CD4-positive, alpha-beta T cell treated with Interleukin-17A for 1 hour (primary cell): ENCODE results near the gene DSTN.

Experiments
- DNase-seq: peaks from one replicate; pipeline ENCODE4 v3.0.0-alpha.2; 2020

DSTN gene

DNA sequence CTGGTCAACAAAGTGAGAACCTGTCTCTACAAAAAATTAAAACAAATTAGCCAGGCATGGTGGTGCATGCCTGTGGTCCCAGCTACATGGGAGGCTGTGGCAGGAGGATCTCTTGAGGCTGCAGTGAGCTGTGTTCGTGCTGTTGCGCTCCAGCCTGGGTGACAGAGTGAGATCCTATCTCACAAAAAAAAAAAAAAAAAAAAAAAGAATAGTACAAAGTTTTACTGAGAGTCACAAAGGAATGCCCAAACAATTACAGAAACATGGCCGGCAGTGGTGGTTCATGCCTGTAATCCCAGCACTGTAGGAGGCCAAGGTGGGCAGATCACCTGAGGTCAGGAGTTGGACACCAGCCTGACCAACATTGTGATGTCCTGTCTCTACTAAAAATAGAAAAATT lies 14.8 kb upstream of the DSTN start:
- DNase-seq: no peak

DNA sequence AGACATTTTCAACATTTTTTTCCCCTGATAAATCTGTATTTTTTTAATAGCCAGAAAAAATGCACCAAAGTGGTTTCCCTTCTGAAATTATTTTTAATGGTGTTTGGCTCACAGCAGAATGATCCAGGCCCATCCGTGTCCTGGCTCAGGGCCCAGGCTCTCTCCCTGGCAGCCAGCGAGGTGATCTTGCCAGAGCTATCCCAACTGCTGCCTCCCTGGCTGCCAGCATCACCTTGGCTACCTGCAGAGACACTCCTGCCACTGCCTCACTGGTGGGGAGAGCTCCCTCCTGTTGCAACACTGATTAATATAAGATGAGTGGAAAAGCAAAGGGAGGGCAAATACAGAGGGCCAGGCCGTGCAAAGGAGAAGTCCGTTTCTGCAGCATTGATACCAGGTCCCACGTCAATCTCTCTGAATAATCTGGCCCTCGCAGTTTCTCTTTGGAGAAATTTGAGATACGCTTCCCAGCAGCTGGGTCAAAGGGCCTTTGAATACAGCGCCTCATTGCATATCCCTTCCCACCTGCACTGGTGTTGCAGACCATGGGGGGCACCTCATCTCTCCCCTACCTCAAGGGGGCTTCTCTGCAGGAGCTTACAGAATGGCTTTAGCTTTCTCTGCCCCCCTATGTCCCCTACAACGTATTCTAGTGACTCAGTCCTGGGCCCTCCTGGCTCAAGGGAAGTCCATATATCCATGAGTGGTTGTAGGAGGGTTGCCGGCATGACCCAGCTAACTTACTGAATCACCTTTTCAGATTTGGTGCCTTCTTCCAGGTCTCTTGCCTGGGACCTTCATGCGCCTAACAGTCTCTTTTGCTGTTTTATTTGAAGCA lies 12.8 kb upstream of the DSTN start:
- DNase-seq: no peak

DNA sequence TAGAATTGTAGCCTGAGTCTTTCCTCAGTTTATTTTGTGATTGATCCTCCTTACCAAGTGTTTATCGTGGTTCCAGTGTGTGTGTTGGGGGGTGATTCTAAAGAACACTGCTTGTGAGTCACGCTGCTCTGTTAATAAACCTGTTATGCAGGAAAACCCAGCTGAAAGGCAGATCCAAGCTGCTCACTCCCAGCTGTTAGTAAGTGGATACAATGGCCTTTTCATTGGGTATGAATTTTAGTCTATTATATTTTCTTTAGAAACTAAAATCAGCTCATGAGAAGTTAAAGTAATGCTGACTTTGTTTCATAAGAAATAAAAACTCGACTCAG lies 12.2 kb upstream of the DSTN start:
- DNase-seq: no peak

DNA sequence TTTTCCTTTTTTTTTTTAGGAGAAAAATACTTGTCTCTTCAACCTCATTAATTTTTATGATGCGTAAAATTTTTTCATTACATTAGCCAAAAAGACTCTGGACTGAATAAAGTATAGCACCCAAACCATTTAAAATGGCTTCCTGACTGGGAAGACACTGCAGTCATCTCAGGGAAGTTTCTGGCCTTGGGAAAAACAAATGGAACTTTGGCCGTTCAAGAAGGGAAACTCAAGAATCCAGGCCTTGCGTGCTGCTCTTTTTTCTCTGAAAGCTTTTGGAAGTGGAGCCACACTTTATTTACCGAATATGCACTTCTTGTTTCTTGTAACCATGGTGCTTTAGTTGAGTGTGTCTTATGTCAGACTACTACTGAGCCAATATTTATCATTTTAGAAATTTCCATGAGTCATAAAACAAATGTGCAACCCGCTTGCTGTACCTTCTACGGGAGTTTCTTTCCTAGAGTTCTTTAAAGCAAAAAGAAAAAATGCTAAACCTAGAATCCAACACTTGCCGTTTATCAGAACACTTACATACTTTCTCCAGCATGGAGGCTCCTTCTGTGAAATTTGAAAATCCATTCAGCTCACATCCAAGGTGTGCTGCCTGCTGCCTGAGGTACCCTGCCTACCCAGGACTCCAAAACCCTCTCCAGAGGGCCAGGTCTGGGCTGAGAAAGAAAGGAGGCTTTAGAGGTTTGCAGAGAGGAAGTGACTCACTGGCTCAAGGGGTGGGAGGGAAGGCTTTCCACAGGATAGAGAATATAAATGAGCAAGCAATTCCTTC lies 11.5 kb upstream of the DSTN start:
- no peak for DNase-seq

DNA sequence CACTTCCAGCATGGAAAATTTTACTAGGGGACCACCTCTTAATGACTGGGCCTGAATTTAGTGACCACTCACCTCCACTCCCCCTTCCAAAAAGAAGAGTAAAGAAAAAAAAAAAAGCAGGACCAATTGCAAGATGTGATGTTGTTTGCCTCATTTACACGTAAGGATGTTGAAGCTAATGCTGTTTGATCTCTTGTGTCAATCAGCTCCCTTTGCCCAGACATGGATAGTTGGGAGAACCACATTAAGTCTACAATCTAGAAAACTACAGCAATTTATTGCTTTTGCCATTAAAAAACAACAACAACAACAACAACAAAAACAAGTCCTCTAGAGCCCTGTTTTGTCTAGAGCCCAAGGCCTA lies 11.0 kb upstream of the DSTN start:
- DNase-seq: no peak

DNA sequence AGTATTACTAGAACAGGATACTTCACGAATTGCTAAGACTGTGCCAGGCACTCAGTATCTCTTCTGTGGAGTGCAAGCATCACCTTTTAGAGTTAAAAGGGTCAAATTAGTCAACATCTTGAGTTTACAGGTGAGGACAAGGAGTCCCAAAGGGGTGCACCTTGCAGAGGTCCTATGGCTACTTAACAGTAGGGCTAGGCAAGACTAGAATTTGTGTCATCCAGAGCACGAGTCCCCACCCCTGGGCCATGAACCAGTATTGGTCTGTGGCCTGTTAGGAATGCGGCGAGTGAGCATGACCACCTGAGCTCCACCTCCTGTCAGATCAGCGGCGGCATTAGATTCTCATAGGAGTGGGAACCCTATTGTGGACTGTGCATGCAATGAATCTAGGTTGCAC lies 10.5 kb upstream of the DSTN start:
- no peak for DNase-seq

DNA sequence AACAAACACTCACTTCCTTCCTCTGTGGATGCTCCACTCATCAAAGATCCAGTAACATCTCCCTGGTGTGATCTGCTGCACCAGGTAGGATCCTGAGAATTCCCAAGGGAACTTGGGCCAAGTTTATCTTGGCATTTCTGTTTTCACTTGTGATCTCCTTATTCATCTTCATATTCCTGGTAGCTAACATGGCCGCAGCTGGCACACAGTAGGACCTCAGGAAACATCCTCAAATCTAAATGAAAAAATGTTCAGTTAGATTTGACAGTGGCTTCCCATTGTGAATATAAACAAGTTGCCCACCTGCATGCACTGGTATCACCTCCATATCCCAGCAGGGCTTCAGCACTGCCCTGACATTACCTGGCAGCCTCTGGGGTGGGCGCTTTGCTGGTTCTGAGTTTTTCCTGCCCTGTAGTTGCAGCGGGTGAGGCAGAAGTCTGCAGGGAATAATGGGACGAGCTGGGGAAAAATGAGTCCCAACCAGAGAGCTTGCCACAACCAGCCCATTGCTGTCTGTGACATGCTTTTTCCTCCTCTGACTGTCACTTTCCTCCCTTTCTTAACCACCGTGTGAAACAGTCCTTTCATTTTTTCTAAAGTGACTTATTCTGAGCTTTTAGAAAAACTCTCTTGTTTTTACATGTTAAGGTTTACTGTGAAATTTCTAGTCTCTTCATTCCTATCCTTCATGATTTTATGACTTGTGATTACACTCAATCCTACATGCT lies 9.4 kb upstream of the DSTN start:
- DNase-seq: no peak

DNA sequence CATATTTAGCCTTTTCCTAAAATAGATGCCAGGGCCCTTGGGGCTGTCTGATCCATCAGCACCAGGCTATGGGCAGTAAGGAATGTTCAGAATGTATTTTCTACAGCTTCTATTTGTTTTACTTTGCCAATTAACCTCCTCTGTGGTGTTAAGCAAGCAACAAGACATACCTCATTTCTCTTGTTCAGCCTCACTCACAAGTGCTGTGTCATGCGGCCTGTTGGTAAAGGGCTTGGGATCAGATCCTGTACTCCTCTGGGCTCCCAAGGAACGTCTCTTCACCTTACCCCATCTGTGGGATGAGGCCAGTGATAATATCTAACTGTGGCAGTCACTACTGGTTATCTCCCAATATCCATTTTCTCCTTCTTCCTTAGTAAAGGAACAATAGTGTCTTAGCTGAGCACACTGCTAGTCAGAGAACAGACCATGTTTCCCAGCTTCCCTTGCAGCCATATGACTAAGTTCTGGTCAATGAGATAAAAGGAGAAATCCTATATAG lies 7.0 kb upstream of the DSTN start:
- DNase-seq: no peak

DNA sequence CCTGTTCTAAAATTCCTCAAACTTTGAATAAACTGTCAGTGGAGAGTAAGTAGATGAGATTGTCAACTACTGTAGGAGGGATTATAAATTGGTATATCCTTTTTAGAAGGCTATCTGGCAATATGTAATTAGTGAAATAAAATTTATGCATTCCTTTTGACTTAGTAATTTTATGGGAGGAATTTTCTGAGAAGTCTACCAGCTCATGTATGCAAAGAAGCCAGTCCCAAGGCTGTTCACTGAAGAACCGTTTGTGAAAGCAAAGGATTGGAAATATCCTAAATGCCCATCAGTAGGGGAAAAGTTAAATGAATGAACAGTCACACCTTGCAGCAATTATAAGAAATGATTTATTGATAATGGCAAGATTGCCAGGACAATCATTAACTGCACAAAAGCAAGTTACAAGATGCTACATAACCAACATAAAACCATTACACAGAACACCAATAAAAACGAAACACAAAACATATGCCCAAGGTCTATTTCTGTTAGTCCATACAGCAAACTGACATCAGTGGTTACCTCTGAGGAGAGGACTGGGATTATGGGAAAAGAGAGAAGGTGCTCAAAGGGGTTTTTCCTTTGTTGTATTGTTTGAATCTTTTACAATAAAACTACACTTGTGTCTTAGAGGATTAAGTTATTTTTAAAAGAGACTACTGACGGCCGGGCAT lies 4.6 kb upstream of the DSTN start:
- no peak for DNase-seq

DNA sequence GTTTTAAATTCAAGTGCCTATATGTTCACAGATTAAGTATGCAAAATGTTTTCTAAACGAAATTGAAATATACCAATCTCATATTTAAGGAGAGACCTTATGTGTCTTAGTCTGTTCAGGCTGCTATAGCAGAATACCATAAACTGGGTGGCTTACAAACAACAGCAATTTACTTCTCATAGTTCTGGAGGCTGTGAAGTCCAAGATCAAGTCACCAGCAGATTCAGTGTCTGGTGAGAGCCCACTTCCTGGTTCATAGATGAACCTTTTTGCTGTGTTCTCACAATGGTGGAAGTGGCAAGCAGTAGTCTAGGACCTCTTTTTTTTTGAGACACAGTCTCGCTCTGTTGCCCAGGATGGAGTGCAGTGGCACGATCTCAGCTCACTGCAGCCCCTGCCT lies 3.5 kb upstream of the DSTN start:
- DNase-seq: no peak

DNA sequence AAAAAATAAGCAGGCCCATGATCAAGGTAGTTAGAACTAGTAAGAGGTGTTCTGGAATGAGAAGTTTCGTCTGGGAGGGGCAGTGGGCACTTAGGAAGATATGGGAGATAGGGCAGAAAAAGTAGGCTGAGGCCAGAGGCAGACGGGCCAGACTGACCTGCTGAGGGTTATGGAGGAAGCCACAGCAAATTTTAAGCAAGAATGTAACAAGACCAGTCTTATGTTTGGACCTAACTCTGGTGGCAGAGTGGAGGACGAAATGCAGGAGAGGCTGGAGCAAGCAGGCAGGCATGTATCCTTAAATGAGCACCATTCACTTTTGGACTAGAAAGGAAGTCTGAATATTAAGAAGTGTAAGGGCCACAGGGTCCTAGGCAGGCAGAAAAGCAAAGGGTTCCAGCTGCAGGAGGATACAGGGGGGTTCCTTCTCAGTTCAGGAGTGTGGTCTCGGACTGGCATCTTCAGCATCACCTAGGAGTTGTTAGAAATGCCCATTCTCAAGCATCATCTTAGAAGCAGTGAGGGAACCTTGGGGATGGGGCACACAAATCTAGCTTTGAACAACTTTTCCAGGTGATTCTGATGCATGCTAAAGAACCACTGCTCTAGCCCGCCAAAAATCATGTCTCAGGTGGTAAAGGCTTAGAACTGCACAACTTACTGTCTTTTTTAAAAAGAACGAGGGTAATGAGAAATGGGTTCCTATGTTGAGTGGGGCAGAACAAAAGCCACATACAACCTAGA lies 1.7 kb upstream of the DSTN start:
- no peak for DNase-seq

DNA sequence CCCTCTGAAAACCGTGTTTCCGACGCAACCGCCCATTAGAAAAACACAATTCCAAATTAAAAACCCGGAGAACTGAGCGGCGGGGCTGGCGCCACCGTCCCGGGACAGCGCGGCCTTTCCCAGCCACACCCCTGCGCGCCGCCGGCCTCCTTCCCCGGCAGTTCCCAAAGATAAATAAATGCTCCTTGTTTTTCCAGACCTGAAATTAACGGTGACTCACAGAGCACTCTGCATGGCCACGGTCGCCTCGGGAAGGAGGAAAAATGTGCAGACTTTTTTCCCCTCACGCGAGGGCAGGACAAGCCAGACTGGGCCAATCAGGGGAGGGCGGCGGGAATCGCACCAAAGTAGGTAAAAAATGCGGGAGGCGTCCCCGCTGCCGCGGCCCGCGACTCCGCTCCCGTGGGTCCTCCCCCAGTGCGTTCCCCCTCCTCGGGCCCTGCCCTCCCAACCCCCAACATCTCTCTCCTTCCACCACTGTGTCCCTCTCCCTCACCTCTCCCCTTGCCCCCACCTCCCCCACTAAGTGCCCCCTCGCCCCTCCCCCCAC lies 828 bp upstream of the DSTN start:
- peak; percentile 12 for DNase-seq

DNA sequence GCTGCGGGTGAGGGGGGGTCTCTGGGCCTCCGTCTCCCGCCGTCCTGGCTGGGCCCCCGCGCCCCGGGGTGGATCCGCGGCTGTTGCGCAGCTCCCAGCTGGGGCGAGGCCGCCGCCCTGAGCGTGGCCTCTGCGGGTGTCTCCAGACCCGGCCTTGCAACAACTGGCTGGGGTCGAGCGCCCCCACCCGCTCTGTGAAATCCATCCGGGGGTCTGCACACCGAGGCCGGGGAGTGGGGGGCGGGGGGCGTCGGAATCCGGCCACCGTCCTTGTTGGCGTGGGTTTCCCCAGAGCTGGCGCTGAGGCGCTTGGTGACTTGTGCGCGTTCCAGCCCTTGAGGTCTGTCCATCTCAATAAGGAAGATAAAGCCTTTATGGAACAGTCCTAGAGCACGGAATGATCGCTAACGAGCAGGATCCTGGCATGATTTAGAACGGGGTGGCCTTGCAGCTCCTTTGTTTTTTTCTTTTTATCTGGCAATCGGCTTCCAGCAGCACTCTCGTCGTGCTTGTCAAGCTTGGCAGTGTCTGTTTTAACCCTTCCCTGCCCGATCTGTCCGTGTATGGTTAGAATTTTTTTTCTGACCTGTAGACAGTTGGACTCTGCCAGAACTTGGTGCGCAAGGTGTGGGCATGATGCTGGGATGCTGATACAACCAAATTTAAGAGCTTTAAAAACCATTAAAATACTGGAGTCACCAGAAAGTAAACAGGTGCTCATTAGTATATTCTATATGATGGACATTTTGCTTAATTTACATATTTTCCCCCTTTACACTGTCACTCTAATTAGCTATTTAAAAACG lies 675 bp downstream of the DSTN start:
- DNase-seq: peak; percentile 26

DNA sequence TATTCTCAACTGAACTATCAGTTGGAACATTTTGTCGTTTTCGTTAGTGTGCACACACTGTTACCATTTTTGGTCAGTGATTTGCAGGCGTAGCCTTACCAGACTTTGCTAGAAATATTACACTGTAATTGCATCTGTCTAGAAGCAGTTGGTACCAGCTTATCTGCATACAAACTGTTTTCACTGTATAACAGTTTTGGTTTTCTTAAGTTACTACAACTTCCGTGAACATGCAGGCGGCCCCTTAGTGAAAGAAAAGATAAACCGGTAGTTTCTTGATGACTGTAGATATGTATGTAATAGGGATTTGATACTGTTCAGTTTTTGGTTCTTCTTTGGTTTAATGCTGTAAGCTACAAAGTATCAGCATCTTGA lies 1.3 kb downstream of the DSTN start:
- peak; percentile 20 for DNase-seq

DNA sequence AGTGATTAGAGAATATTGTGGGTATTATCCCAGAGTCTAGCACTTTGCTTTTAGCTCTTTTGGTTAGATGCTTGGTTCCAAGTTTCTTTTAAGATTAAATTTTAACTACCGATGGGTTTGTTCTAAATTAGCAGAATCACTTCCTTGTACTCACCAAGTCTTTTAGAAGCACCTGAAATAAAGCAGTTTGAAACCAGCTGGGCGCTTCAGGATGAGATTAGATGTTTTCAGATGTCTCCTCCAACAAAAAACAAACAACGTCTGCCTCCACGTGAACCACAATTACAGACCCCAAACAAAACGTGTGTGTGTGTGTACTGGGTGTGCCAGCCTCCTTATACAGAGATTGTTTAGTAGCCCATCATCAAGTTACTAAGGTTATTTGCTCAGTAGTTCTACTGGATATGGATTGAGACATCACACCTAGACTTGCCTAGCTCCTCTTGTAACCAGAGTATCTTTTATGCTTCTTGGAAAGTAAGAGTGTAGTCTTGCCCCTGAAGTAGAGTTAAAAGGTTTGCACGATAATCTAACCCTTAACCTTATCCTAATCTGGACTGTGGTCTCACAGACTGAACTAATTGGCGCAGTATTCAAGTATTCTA lies 2.3 kb downstream of the DSTN start:
- no peak for DNase-seq

DNA sequence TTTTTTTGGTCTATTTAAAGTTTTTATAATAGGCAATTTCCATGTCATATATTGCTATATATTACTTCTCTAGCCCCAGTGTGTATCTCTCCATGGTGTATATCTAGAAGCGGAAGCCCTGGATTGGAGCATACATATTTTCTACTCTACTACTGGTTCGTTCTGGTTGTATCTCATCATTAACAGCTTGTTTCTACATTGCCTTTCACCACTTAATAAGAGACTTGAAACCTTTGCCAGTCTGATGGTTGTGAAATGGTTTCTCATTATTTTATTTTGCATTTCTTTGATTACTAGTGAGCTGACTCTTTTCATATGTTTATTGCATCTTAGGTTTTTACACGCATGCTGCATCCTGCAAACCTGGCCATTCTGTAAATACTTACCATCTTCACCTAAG lies 3.6 kb downstream of the DSTN start:
- DNase-seq: no peak

DNA sequence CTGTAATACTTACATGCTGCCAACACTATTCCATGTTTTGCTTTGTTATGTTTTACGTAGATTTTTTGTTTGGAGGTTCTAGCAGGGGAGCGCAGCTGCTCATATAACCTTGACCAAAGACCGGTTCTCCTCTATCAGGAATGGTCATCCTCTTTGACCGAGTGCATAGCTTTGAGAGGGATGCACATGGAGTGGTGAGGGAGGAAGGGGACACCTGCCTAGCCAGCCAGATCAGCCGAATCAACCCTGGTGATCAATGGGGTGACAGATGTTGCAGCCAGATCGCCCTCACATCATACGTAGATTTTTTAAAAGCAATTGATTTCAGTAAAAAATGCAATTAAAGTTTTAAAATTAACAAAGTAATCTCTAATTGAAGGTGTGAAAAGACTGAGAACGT lies 6.3 kb downstream of the DSTN start:
- DNase-seq: no peak

DNA sequence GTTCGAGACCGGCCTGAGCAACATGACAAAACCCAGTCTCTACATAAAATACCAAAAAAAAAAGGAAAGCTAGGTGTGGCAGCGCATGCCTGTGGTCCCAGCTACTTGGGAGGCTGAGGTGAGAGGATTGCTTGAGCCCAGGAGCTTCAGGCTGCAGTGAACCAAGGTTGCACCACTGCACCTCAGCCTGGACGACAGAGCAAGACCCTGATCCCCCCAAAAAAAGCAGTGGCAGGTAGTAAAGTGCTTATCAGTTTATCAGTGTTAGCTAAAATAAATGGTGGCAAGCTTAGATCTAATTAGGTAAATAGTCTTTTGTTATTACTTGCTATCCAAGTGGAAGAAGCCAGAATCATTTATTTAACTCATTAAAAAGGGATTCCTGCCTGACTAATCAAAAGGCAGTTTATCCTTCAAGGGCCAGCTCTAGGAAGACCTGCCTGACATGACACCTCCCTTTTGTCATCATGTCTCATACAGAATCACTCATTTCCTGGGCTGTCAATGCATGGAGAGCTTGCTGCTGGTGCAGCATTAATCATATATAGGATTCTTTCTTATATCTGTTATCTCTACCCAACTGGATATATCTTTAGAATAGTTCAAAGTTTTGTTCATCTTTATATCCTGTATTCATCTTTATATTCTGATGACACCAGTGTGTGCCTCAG lies 9.6 kb downstream of the DSTN start:
- DNase-seq: no peak

DNA sequence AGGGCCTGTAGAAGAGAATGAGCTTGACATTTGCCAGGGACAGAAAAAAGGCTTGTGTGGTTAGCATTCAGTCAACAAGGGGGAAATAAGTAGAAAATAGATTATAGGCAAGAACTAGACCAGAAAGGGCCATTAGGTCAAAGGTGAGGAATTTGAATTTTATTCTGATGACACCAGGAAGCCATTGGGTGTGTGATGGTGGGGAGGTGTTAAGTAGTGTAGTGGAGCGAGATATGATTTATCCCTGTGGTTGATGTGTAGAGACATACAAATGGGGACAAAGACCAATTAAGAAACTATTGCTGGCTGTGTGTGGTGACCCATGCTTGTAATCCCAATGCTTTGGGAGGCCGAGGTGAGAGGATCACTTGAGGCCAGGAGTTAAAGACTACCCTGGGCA lies 11.0 kb downstream of the DSTN start:
- no peak for DNase-seq

DNA sequence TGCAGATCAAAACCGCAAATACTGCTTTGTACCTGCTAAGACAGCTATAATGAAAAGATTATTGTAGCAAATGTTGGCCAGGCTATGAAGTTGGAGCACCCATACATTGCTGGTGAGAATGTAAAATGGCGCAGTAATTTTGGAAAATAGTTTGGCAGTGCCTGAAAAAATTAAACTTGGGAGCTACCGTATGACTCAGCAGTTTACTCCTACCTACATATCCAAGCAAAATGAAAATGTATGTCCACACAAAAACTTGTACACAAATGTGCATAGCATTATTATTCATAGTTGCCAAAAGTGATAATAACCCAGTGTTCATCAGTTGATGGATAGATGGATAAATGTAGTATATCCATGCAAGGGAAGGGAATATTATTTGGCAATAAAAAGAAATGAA lies 13.3 kb downstream of the DSTN start:
- no peak for DNase-seq
